Glutamatergic neuron (in vitro differentiated cells): ENCODE measurements around the gene COL6A1. TPM values are rescaled to one million over a fixed set of nuclear protein-coding genes. Genes with fewer than 3 reads are reported as not detected.

ENCODE experiments used
- DNase-seq: peaks from one replicate; pipeline ENCODE4 v3.0.0; 2022
- H3K27ac Mint-ChIP-seq: one replicate; pipeline ENCODE4 v1.8.0; 2020; ENCODE audit warnings: mild to moderate bottlenecking, mixed read lengths, inconsistent platforms; ENCODE audit not compliant: unreplicated experiment
- H3K27me3 Mint-ChIP-seq: one replicate; pipeline ENCODE4 v1.8.0; 2020; ENCODE audit warnings: mild to moderate bottlenecking, moderate library complexity, mixed read lengths, inconsistent platforms; ENCODE audit not compliant: unreplicated experiment
- H3K36me3 Mint-ChIP-seq: one replicate; pipeline ENCODE4 v1.8.0; 2020; ENCODE audit warnings: mild to moderate bottlenecking, mixed read lengths, inconsistent platforms; ENCODE audit not compliant: unreplicated experiment
- H3K4me1 Mint-ChIP-seq: one replicate; pipeline ENCODE4 v1.8.0; 2020; ENCODE audit warnings: mild to moderate bottlenecking, low read depth, mixed read lengths, inconsistent platforms; ENCODE audit not compliant: unreplicated experiment
- H3K4me3 Mint-ChIP-seq: one replicate; pipeline ENCODE4 v1.8.0; 2020; ENCODE audit warnings: mild to moderate bottlenecking, mixed read lengths, inconsistent platforms; ENCODE audit not compliant: unreplicated experiment
- H3K9me3 Mint-ChIP-seq: one replicate; pipeline ENCODE4 v1.8.0; 2020; ENCODE audit warnings: mild to moderate bottlenecking, moderate library complexity, mixed read lengths, inconsistent platforms; ENCODE audit not compliant: unreplicated experiment
- CTCF ChIP-seq: fragments of 200-600 bp; sonication (generic); IDR thresholded peaks from one replicate; pipeline ENCODE4 v1.5.0; 2021; ENCODE audit not compliant: partially characterized antibody, unreplicated experiment
- total RNA-seq: library from RNA; stranded (reverse); fragmentation: NEBNext Ultra II Directional; extraction: Animal tissue kit (Norgen Biotek cat#: 25700); gene quantifications from one replicate; pipeline ENCODE4 v1.2.1, GENCODE V29; 2021; ENCODE audit not compliant: unreplicated experiment

COL6A1 gene
- total RNA-seq, 1 donor from 2014 or later: 407 TPM

- no peak for TF ChIP-seq CTCF
- H3K27ac Mint-ChIP-seq: no peak overlapping the region
- H3K4me3 Mint-ChIP-seq: no peak overlapping the region
- peaks cover 3% of the 10 kb centered on the region for H3K27me3 Mint-ChIP-seq
- no peaks in the 10 kb centered on the region for H3K9me3 Mint-ChIP-seq
- no peaks in the 10 kb centered on the region for H3K36me3 Mint-ChIP-seq
- peaks cover 12% of the 10 kb centered on the region for H3K4me1 Mint-ChIP-seq
- no peak for DNase-seq
Measured at GRCh38 chr21:46023555-46023954, 42.0 kb downstream of the COL6A1 start.

- no peaks in the 10 kb centered on the region for H3K9me3 Mint-ChIP-seq
- no peak for DNase-seq
Measured at GRCh38 chr21:46024141-46024540, 42.6 kb downstream of the COL6A1 start.

GRCh38 chr21:46025113-46025770 is 43.7 kb downstream of the COL6A1 start:
- peaks cover 2% of the 10 kb centered on the region for H3K9me3 Mint-ChIP-seq
- H3K27me3 Mint-ChIP-seq: peaks cover 3% of the 10 kb centered on the region
- H3K27ac Mint-ChIP-seq: no peak overlapping the region
- H3K36me3 Mint-ChIP-seq: peaks cover 5% of the 10 kb centered on the region
- peaks cover 7% of the 10 kb centered on the region for H3K4me1 Mint-ChIP-seq
- no peak for TF ChIP-seq CTCF
- DNase-seq: no peak
- no peak overlapping the region for H3K4me3 Mint-ChIP-seq

More at GRCh38 chr21:46024141-46024540, 42.6 kb downstream of the COL6A1 start:
- TF ChIP-seq CTCF: no peak
- Mint-ChIP-seq H3K36me3 (peaks cover 3% of the 10 kb centered on the region), H3K27me3 (peaks cover 3% of the 10 kb centered on the region), H3K27ac (no peak overlapping the region), H3K4me3 (no peak overlapping the region), H3K4me1 (peaks cover 9% of the 10 kb centered on the region)

- DNase-seq: no peak
- Mint-ChIP-seq H3K9me3 (peaks cover 2% of the 10 kb centered on the region), H3K36me3 (peaks cover 5% of the 10 kb centered on the region), H3K4me3 (no peak overlapping the region), H3K4me1 (no peaks in the 10 kb centered on the region), H3K27ac (no peak overlapping the region), H3K27me3 (no peaks in the 10 kb centered on the region)
- no peak for TF ChIP-seq CTCF
Measured at GRCh38 chr21:46027851-46028493, 46.4 kb downstream of the COL6A1 start.

- DNase-seq: no peak
- no peaks in the 10 kb centered on the region for H3K27me3 Mint-ChIP-seq
- H3K4me1 Mint-ChIP-seq: no peaks in the 10 kb centered on the region
- no peak for TF ChIP-seq CTCF
- H3K4me3 Mint-ChIP-seq: no peak overlapping the region
- peaks cover 5% of the 10 kb centered on the region for H3K36me3 Mint-ChIP-seq
- H3K9me3 Mint-ChIP-seq: peaks cover 2% of the 10 kb centered on the region
- no peak overlapping the region for H3K27ac Mint-ChIP-seq
Measured at GRCh38 chr21:46028573-46029091, 47.1 kb downstream of the COL6A1 start.
